Astrocyte (in vitro differentiated cells and primary cell): ENCODE results near the gene ZBTB22.

Experiments
- EZH2 ChIP-seq: IDR thresholded peaks from 2 replicates; pipeline ENCODE4 v1.6.1; 2012; ENCODE audit warnings: mild to moderate bottlenecking, low read length, inconsistent platforms; ENCODE audit not compliant: insufficient read depth
- TF ChIP-seq, protein P1 (sequence below): IDR thresholded peaks from 2 replicates; pipeline ENCODE4 v1.5.1; 2011; ENCODE audit warnings: low read depth, mild to moderate bottlenecking, inconsistent platforms, low read length, moderate library complexity; ENCODE audit not compliant: insufficient read depth

GRCh38 chr6:33336495-33336894 lies 19.0 kb upstream of the ZBTB22 start:
- TF ChIP-seq, protein P1, sequence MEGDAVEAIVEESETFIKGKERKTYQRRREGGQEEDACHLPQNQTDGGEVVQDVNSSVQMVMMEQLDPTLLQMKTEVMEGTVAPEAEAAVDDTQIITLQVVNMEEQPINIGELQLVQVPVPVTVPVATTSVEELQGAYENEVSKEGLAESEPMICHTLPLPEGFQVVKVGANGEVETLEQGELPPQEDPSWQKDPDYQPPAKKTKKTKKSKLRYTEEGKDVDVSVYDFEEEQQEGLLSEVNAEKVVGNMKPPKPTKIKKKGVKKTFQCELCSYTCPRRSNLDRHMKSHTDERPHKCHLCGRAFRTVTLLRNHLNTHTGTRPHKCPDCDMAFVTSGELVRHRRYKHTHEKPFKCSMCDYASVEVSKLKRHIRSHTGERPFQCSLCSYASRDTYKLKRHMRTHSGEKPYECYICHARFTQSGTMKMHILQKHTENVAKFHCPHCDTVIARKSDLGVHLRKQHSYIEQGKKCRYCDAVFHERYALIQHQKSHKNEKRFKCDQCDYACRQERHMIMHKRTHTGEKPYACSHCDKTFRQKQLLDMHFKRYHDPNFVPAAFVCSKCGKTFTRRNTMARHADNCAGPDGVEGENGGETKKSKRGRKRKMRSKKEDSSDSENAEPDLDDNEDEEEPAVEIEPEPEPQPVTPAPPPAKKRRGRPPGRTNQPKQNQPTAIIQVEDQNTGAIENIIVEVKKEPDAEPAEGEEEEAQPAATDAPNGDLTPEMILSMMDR = no peak
- TF ChIP-seq EZH2 = no peak
